H9 (cell line): ENCODE data around the gene MAPK7. TPM values are rescaled to one million over a fixed set of nuclear protein-coding genes. Genes with fewer than 3 reads are reported as not detected.

ENCODE experiments used
- DNase-seq: peaks from one replicate; pipeline ENCODE4 v3.0.0-alpha.2; 2017
- H2AFZ ChIP-seq: one replicate; pipeline ENCODE4 v1.6.1; 2013; ENCODE audit warnings: mild to moderate bottlenecking, low read length, control low read depth, moderate library complexity
- H2AK5ac ChIP-seq: 2 replicates; pipeline ENCODE4 v1.6.1; 2013; ENCODE audit warnings: low read length, control low read depth, mixed read lengths; ENCODE audit not compliant: insufficient read length
- H2BK120ac ChIP-seq: one replicate; pipeline ENCODE4 v1.6.1; 2013; ENCODE audit warnings: low read depth, mild to moderate bottlenecking, low read length, control low read depth, inconsistent platforms; ENCODE audit not compliant: poor library complexity, severe bottlenecking
- H2BK12ac ChIP-seq: 2 replicates; pipeline ENCODE4 v1.6.1; 2013; ENCODE audit warnings: low read length, control low read depth, mixed read lengths, low read depth; ENCODE audit not compliant: insufficient read length
- H2BK15ac ChIP-seq: 2 replicates; pipeline ENCODE4 v1.6.1; 2013; ENCODE audit warnings: low read depth, low read length, control low read depth
- H2BK20ac ChIP-seq: one replicate; pipeline ENCODE4 v1.6.1; 2013; ENCODE audit warnings: low read depth, mild to moderate bottlenecking, low read length, control low read depth, inconsistent platforms; ENCODE audit not compliant: poor library complexity, severe bottlenecking
- H2BK5ac ChIP-seq: 2 replicates; pipeline ENCODE4 v1.6.1; 2013; ENCODE audit warnings: low read length, control low read depth, mixed read lengths; ENCODE audit not compliant: insufficient read length
- H3K14ac ChIP-seq: 2 replicates; pipeline ENCODE4 v1.6.1; 2013; ENCODE audit warnings: low read length, control low read depth; ENCODE audit not compliant: insufficient read depth
- H3K18ac ChIP-seq: 2 replicates; pipeline ENCODE4 v1.6.1; 2013; ENCODE audit warnings: low read depth, mild to moderate bottlenecking, mixed read lengths, low read length, control low read depth; ENCODE audit not compliant: insufficient read length
- H3K23ac ChIP-seq: 2 replicates; pipeline ENCODE4 v1.6.1; 2013; ENCODE audit warnings: low read length, control low read depth, mixed read lengths, low read depth; ENCODE audit not compliant: insufficient read length
- H3K23me2 ChIP-seq: 2 replicates; pipeline ENCODE4 v1.6.1; 2013; ENCODE audit warnings: low read depth, mild to moderate bottlenecking, mixed read lengths, low read length, control low read depth; ENCODE audit not compliant: insufficient read length, poor library complexity, severe bottlenecking
- H3K27ac ChIP-seq: 2 replicates; pipeline ENCODE4 v1.5.1; 2013; ENCODE audit warnings: low read length, control low read depth, mixed read lengths, low read depth; ENCODE audit not compliant: insufficient read length
- H3K27me3 ChIP-seq: 2 replicates; pipeline ENCODE4 v1.6.1; 2013; ENCODE audit warnings: low read length, control low read depth, inconsistent platforms; ENCODE audit not compliant: insufficient read depth
- H3K4ac ChIP-seq: 2 replicates; pipeline ENCODE4 v1.6.1; 2013; ENCODE audit warnings: low read depth, mild to moderate bottlenecking, control low read depth, inconsistent platforms, low read length, moderate library complexity
- H3K4me1 ChIP-seq: 2 replicates; pipeline ENCODE4 v1.6.1; 2013; ENCODE audit warnings: low read length, control low read depth, inconsistent platforms; ENCODE audit not compliant: insufficient read depth
- H3K4me2 ChIP-seq: 2 replicates; pipeline ENCODE4 v1.6.1; 2013; ENCODE audit warnings: low read length, control low read depth, mixed read lengths; ENCODE audit not compliant: insufficient read length, insufficient read depth
- H3K56ac ChIP-seq: 2 replicates; pipeline ENCODE4 v1.6.1; 2013; ENCODE audit warnings: low read depth, mild to moderate bottlenecking, mixed read lengths, low read length, control low read depth; ENCODE audit not compliant: insufficient read length
- H3K79me1 ChIP-seq: 2 replicates; pipeline ENCODE4 v1.6.1; 2013; ENCODE audit warnings: low read depth, mild to moderate bottlenecking, moderate library complexity, low read length, control low read depth, inconsistent platforms; ENCODE audit not compliant: insufficient read depth, poor library complexity, severe bottlenecking
- H3K79me2 ChIP-seq: 2 replicates; pipeline ENCODE4 v1.6.1; 2013; ENCODE audit warnings: low read length, control low read depth, inconsistent platforms; ENCODE audit not compliant: insufficient read depth
- H3K9ac ChIP-seq: 2 replicates; pipeline ENCODE4 v1.6.1; 2013; ENCODE audit warnings: low read length, control low read depth, mixed read lengths; ENCODE audit not compliant: insufficient read length; ENCODE audit errors: extremely low read depth
- H3K9me3 ChIP-seq: one replicate; pipeline ENCODE4 v1.6.1; 2013; ENCODE audit warnings: low read depth, low read length, inconsistent platforms; ENCODE audit not compliant: control insufficient read depth
- H3T11ph ChIP-seq: one replicate; pipeline ENCODE4 v1.6.1; 2013; ENCODE audit warnings: mild to moderate bottlenecking, low read length, control low read depth, inconsistent platforms
- H4K20me1 ChIP-seq: one replicate; pipeline ENCODE4 v1.6.1; 2013; ENCODE audit not compliant: control insufficient read depth, insufficient read length, insufficient read depth
- H4K5ac ChIP-seq: 2 replicates; pipeline ENCODE4 v1.6.1; 2013; ENCODE audit warnings: low read depth, mild to moderate bottlenecking, mixed read lengths, low read length, control low read depth; ENCODE audit not compliant: insufficient read length
- H4K8ac ChIP-seq: replicated peaks from 2 replicates; pipeline ENCODE4 v1.6.1; 2013; ENCODE audit warnings: low read length, control low read depth, mixed read lengths, low read depth; ENCODE audit not compliant: insufficient read length
- H4K91ac ChIP-seq: 2 replicates; pipeline ENCODE4 v1.6.1; 2013; ENCODE audit warnings: low read depth, mild to moderate bottlenecking, moderate library complexity, mixed read lengths, low read length, control low read depth; ENCODE audit not compliant: insufficient read length
- H3K27ac Mint-ChIP-seq, 3 experiments: 2 replicates in 2 of 3; 3 replicates in 1 of 3; pipeline ENCODE4 v1.8.0; 2020 to 2021; ENCODE audit warnings: mixed read lengths in 3 of 3, mild to moderate bottlenecking in 1 of 3, moderate library complexity in 1 of 3
- H3K27me3 Mint-ChIP-seq: 2 replicates; pipeline ENCODE4 v1.8.0; 2021; ENCODE audit warnings: low read depth, mild to moderate bottlenecking, moderate library complexity, mixed read lengths
- H3K36me3 Mint-ChIP-seq, 3 experiments: 2 replicates in 2 of 3; 3 replicates in 1 of 3; pipeline ENCODE4 v1.8.0; 2020 to 2021; ENCODE audit warnings: low read depth in 3 of 3, mixed read lengths in 3 of 3; ENCODE audit not compliant: insufficient read depth in 1 of 3
- H3K4me1 Mint-ChIP-seq, 2 experiments: 2 replicates each; pipeline ENCODE4 v1.8.0; 2020; ENCODE audit warnings: mixed read lengths in 2 of 2
- H3K4me3 Mint-ChIP-seq, 2 experiments: 2 replicates in 1 of 2; 3 replicates in 1 of 2; pipeline ENCODE4 v1.8.0; 2020 to 2021; ENCODE audit warnings: mild to moderate bottlenecking in 2 of 2, mixed read lengths in 2 of 2, moderate library complexity in 1 of 2
- H3K9me3 Mint-ChIP-seq, 2 experiments: 2 replicates in 1 of 2; 3 replicates in 1 of 2; pipeline ENCODE4 v1.8.0; 2020; ENCODE audit warnings: mild to moderate bottlenecking in 2 of 2, mixed read lengths in 2 of 2, moderate library complexity in 1 of 2
- WGBS: extraction: QIAGEN DNeasy Blood & Tissue Kit; methylation state at CpG from one replicate; pipeline ENCODE4 v1.1.7; 2013; ENCODE audit warnings: missing lambda C conversion rate, low lambda C conversion rate, mixed read lengths; ENCODE audit not compliant: insufficient read length; ENCODE audit errors: extremely low coverage; 5-methylcytosine and 5-hydroxymethylcytosine counted together
- total RNA-seq: library from RNA; stranded (reverse); gene quantifications from 2 replicates; pipeline ENCODE4 v1.2.1, GENCODE V29; 2021
- TF ChIP-seq, protein P1 (sequence below): fragments of 200-600 bp; sonication (generic); conservative IDR thresholded peaks from 3 replicates; pipeline ENCODE4 v1.8.0; 2021; ENCODE audit warnings: antibody characterized with exemption, mild to moderate bottlenecking

MAPK7 gene
- total RNA-seq, 1 experiment from 2014 or later: 43.8 TPM

DNA sequence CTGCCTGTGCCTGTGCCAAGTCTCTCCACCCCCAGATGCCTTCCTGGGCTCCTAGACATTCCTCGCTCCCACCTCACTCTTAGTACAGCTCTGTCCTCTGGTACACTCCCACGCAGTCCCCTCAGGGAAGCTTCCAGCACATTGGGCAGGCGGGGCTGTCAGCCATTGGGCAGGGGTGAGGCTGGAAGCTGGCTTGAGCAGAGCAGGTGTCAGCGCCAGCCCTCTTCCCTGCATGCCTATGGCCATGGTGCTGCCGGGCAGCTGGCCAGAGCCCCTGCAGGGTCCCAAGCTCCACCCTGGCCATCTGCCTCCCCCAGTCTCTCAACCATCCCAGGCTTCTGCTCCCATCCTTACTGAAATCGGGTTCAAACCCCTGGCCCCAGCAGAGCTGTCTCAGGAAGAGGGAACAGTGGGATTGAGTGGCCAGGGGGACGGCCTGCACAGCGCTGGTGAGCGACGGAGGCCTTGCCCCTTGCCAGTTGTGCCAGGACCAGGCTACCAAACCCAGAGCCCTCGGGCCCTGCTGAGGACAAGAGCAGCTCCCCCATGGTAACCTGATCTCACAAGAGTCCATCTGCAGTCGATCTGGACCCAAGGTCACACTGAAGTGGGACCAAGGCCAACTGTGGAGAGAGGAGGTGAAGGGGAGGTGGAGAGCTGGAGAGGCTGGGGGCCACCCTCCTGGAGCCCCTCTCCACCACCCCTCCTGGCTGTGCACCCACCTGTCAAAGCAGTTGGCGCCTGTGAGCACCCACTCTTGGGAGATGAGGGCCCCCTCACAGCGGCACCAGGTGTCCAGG is 13.4 kb upstream of the MAPK7 start:
- H2BK15ac ChIP-seq: no peak overlapping the region
- H2AFZ ChIP-seq: no peak overlapping the region
- TF ChIP-seq, protein P1, sequence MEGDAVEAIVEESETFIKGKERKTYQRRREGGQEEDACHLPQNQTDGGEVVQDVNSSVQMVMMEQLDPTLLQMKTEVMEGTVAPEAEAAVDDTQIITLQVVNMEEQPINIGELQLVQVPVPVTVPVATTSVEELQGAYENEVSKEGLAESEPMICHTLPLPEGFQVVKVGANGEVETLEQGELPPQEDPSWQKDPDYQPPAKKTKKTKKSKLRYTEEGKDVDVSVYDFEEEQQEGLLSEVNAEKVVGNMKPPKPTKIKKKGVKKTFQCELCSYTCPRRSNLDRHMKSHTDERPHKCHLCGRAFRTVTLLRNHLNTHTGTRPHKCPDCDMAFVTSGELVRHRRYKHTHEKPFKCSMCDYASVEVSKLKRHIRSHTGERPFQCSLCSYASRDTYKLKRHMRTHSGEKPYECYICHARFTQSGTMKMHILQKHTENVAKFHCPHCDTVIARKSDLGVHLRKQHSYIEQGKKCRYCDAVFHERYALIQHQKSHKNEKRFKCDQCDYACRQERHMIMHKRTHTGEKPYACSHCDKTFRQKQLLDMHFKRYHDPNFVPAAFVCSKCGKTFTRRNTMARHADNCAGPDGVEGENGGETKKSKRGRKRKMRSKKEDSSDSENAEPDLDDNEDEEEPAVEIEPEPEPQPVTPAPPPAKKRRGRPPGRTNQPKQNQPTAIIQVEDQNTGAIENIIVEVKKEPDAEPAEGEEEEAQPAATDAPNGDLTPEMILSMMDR: no peak
- Mint-ChIP-seq H3K27ac (no peak overlapping the region; a peak in 1 of 7 replicates), H3K27me3 (peaks cover 5% of the 10 kb centered on the region; the same call in 1 of the 2 replicates), H3K9me3 (no peaks in the 10 kb centered on the region; a peak in 1 of 5 replicates), H3K36me3 (peaks cover 4 to 5% (median 4%) of the 10 kb centered on the region in 3 experiments; a peak in 5 of 7 replicates), H3K4me1 (peaks cover 22 to 30% of the 10 kb centered on the region in 2 experiments), H3K4me3 (no peak overlapping the region)
- H3K23ac ChIP-seq: no peak overlapping the region
- H3K23me2 ChIP-seq: no peaks in the 10 kb centered on the region
- H3K4me2 ChIP-seq: no peak overlapping the region
- H4K5ac ChIP-seq: no peak overlapping the region
- H2BK12ac ChIP-seq: no peak overlapping the region
- no peak overlapping the region for H3K27ac ChIP-seq
- no peaks in the 10 kb centered on the region for H3K79me2 ChIP-seq
- H2AK5ac ChIP-seq: no peak overlapping the region
- H3K9ac ChIP-seq: no peak overlapping the region
- H3K56ac ChIP-seq: no peak overlapping the region
- H3K9me3 ChIP-seq: no peaks in the 10 kb centered on the region
- H3K4ac ChIP-seq: no peak overlapping the region
- H3K27me3 ChIP-seq: no peaks in the 10 kb centered on the region
- H3K79me1 ChIP-seq: no peaks in the 10 kb centered on the region
- no peak overlapping the region for H4K8ac ChIP-seq
- DNase-seq: no peak
- H3K4me1 ChIP-seq: no peaks in the 10 kb centered on the region
- no peak overlapping the region for H3K18ac ChIP-seq
- H2BK120ac ChIP-seq: no peak overlapping the region
- H2BK5ac ChIP-seq: no peak overlapping the region
- H3T11ph ChIP-seq: no peak overlapping the region
- no peak overlapping the region for H3K14ac ChIP-seq
- no peak overlapping the region for H4K91ac ChIP-seq
- no peaks in the 10 kb centered on the region for H4K20me1 ChIP-seq
- WGBS: no CpG with 5 or more reads among the region's 14 CpGs
- no peak overlapping the region for H2BK20ac ChIP-seq
